ENCODE measurements around the gene TSR3.

Gene TSR3

GRCh38 chr16:1377406-1378010, 25.8 kb upstream of the TSR3 start:
- DNase-seq: no peak

DNA sequence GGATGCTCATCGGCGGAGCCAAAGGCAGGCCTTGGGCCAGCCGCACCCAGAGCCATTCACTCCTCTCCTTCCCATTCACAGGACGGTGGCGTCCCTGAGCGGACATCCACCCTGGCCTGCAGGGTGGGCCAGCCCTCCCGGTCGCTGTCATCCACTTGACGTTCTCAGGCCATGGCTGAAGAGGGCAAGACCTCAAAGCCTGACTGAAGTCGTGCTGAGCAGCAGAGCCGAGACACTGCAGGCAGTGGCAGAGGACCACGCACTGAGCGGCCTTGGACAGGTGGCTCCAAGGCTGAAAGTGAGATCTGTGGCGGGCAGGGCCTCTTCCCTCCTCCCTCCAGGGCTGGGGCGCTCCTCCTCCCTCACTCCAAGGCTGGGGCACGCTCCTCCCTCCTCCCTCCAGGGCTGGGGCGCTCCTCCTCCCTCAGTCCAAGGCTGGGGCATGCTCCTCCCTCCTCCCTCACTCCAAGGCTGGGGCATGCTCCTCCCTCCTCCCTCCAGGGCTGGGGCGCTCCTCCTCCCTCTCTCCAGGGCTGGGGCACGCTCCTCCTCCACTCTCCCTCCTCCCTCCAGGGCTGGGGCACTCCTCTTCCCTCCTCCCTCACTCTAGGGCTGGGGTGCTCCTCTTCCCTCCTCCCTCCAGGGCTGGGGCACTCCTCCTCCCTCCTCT, 24.2 kb upstream of the TSR3 start:
- no peak for DNase-seq

- DNase-seq: no peak
Observed at GRCh38 chr16:1375298-1375640, 23.6 kb upstream of the TSR3 start.

GRCh38 chr16:1374418-1375297, 23.0 kb upstream of the TSR3 start:
- DNase-seq: no peak

DNA sequence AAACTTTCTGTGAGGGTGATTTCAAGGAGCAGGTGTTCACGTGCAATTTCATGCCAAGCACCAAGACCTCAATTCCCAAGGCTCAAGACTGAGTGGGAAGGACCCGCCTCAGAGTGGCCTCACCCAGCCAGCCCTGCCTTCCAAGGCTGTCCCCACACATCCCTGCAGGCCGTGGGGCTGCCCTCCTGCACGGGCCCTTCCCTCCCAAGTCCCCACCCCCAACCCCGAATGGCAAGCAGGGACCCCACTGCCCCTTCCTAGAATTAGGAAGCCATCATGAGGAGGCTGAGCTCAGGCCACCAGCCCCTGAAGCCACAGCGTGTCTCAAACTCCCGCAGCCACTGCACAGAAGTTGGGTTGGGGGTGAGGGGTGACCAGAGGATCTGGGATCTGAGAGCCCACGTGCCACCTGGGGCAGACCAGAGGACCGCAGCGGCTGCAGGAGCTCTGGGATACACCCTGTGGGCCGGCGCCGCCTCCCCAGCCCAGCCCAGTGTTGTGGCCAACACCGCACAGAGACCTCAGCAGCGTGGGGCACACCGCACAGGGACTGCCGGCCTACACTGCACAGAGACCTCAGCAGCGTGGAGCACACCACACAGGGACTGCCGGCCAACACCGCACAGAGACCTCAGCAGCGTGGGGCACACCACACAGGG, 20.7 kb upstream of the TSR3 start:
- DNase-seq: no peak

- DNase-seq: no peak
Observed at GRCh38 chr16:1371054-1371978, 19.6 kb upstream of the TSR3 start.

- no peak for DNase-seq
Observed at GRCh38 chr16:1367486-1368174, 16.0 kb upstream of the TSR3 start.

DNA sequence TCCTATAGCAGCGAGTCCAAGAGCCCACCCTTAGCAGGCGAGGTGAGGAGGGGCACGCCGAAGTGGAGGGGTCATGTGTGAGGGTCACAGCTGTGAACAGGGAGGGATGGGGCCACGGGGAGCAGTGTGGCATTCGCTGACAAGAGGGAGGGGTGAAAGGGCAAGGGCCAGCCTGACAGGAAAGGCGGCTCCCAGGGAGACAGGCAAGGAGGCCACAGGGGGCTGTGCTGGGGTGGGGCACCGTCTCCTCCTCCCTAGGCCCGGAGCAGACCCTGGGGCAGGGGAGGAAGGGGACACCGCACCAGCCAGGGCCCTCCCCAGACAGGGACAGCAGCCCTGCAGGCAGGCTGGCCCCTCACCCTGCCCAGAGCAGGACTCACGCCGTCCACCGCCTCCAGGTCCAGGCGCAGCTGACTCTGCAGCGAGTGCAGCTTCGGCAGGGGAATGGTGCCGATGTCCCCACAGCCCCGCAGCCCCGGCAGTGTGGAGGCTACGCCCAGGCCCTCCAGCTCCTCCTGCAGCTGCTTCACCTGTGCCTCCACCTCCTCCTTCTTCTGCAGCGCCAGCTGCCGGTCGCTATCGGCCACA, 15.1 kb upstream of the TSR3 start:
- no peak for DNase-seq

- no peak for DNase-seq
Observed at GRCh38 chr16:1366060-1366711, 14.5 kb upstream of the TSR3 start.

GRCh38 chr16:1364510-1364909, 12.8 kb upstream of the TSR3 start:
- no peak for DNase-seq

DNA sequence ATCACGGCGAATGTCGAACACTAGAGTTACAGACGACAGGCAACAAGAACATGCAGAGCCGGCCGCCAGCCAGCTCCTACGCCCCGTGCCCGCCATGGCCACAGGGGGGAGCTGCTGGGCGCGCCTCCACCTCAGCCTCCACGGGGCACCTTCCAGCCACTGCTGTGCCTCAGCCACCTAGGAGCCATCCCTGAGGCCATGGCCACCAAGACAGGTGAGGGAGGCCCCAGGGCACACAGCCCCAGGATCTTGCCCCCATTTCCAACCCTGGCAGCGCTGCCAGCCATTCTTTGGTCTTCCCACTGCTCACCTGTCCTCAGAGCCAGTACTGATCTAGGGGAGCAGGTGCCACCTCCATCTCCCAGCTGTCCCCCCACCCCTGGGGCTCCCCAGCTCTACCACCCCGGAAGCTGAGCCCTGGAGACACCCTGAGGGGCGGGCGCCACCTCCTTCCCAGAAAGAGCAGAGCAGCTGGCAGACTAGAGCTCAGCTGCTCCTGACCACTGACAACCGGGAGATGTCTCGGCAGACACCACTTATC, 11.9 kb upstream of the TSR3 start:
- peak; percentile 19 to 27 for DNase-seq

DNA sequence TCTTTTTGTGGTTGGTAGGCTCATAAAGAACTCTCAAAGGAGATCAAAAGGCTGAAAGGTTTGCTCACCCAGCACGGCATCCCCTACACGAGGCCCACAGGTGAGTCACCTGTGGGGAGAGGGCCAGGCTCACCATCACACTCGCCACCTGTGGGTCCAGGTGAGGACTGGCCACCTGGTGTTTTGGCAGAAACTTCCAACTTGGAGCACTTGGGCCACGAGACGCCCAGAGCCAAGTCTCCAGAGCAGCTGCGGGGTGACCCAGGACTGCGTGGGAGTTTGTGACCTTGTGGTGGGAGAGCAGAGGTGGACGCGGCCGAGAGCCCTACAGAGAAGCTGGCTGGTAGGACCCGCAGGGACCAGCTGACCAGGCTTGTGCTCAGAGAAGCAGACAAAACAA, 11.1 kb upstream of the TSR3 start:
- no peak for DNase-seq

DNA sequence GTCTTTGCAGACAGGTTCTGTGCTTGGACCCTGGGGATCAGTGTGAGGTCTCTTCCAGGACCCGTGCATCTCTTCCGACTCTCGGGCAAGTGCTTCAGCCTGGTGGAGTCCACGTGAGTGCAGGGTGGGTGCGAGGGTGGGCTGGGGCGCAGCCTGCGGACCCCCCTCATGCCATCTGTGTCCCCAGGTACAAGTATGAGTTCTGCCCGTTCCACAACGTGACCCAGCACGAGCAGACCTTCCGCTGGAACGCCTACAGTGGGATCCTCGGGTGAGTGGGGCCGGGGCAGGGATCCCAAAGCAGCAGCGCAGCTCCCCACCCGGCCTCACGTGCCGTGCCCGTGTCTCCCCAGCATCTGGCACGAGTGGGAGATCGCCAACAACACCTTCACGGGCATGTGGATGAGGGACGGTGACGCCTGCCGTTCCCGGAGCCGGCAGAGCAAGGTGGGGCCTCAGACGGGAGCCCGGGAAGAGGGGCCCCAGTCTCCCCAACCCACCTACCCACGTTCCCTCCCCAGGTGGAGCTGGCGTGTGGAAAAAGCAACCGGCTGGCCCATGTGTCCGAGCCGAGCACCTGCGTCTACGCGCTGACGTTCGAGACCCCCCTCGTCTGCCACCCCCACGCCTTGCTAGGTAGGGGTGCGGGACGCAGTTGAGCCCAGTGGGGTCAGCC, 10.1 kb upstream of the TSR3 start:
- no peak for DNase-seq

DNA sequence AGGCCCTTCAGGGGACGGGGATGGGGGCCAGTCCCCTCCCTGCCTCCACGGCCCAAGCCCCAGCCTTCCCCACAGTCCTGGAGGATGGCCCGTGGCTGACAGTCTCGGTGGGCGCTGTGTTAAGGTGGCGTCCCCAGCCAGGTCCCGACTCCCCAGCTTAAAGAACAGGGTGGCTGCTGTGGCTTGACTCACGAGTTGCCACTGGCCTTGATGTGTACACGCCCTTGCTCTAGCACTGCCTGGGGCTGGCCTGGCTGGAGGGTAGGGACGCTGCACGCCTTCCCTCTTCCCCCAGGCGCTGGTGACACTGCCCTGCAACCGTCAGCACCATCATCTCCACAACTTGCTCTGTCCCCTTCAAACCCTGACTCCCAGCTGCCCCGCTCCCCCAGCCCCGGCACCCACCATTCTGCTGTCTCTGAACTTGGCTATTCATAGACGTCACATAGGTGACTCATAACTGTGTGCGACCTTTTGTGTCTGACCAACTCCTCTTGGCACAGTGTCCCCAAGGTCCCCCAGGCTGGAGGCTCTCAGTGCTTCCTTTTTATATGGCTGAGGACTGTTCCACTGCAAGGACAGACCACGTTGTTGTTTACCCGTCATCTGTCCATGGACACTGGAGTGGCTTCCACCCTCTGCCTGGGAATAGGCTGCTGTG, 6.4 kb upstream of the TSR3 start:
- no peak for DNase-seq

GRCh38 chr16:1356061-1356900, 4.6 kb upstream of the TSR3 start:
- no peak for DNase-seq

- DNase-seq: no peak
Observed at GRCh38 chr16:1355591-1355990, 3.9 kb upstream of the TSR3 start.

- DNase-seq: no peak
Observed at GRCh38 chr16:1354815-1355540, 3.3 kb upstream of the TSR3 start.

- no peak for DNase-seq
Observed at GRCh38 chr16:1351215-1351581, 480 bp downstream of the TSR3 start.
